ENCODE data around the gene EBF4.
A peak's percentile ranks its signal among the peaks of the same experiment; 100 is the strongest.

The EBF4 gene

DNA sequence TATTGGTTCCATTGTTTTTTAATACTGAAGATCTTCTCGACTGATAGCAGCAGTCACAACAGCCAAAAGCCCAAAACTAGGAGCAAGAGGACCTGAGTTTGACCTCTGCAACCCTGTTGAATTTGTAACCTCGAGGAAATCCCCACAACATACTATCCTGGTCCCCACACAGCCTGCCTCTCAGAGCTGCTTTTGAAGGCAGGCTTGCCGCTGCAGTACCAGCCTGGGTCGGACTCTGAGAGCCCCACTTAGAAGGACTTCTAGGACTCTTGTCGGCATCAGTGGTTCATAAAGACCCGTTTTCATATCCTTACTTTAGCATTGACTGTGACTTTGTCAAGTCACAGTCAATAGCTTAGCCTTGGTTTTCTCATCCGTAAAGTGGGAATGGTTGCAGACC lies 49.3 kb downstream of the EBF4 start:
- FAIRE-seq: no peak
- no peak for DNase-seq (ENCODE audit: insufficient read length, low spot score)

DNA sequence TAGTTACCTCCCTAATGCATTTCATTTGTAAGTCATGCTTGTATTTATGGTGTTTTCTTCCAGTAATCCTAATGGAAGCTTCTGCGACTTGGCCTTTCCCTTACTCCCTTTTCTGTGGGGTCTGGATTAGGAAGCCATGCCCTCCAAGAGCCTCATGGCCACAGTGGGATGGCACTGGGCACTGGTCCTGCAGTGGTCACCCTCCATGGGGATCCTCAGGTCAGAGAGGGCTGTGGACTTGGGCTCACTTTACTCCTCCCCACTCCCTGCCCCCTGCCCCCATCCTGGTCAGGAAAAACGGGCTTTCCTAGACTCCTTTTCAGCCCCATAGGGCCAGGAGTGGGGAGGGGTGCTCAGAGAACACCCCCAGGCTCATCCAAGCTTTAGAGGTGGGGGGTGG lies 49.9 kb downstream of the EBF4 start:
- no peak for FAIRE-seq

DNA sequence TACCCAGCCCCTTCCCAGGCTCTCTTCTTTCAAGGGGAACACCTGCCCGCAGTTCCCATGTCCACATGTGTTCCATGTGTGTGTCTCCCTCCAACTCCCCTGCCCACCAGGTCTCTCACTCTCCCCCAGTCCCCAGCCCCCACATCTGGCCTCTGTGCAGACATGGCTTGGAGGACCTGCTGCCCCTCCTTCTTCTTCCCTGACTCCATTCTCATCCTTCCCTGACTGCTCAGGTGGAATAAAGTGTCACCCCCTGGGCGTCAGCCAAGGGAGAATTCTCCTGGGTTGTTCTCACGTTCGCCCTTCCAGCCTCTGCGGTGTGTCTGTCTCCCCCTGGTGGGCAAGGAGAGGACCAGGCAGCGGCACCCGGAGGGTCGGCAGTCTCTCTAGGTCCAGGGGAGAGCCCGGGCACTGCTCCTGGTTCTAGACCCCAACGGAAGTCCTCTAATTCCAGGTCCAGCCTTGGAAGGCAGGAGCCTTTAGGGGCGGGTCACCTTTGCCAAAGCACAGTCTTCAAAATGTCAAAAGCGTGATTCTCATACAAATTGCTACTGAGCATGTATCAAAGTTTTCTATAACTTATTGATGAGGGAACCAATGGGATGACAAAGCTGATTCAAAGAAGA lies 50.5 kb downstream of the EBF4 start:
- peak; percentile 80 for FAIRE-seq
- DNase-seq (ENCODE audit: insufficient read length, low spot score): peak; percentile 83

More for the DNA sequence above, 49.9 kb downstream of the EBF4 start:
- DNase-seq (ENCODE audit: insufficient read length, low spot score): no peak

DNA sequence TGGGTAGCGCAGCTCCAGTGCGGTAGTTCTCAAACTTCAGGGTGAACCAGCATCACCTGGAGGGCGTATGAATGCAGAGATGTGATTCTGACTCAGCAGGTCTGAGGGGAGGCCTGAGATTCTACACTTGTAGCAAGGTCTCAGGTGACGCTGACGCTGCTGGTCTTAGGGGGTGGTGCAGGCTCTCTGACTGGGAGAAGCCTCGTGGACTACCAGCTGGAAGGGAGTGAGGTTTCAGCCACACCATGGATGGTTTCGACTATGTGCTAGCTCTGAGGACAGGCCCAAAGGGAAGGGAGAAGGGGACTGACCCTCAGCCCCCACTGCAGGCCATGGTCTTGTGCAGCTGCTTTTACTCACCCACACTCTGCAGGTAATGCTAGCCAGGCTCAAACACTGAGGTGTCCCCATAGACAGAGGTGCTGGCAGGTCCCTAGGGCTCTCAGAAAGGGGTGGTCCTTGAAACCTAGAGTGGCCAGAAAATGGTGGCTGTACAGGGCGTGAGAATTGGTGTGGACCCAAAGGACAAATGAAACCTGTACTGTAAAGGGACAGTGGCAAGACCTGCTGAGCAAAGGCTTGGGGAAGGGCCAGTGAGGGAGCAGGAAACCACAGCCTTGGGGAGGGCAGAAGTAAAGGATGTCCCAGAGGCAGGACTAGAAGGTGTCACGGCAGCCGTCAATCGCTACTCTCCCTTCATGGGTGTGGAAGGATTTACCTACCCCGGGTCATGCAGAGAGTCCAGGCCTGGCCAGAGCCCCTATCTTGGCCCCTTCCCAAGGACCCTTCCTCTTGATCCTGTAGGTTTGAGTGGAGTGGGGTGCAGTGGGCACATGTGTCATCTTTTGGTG lies 52.7 kb downstream of the EBF4 start:
- FAIRE-seq: no peak
- DNase-seq (ENCODE audit: insufficient read length, low spot score): no peak

DNA sequence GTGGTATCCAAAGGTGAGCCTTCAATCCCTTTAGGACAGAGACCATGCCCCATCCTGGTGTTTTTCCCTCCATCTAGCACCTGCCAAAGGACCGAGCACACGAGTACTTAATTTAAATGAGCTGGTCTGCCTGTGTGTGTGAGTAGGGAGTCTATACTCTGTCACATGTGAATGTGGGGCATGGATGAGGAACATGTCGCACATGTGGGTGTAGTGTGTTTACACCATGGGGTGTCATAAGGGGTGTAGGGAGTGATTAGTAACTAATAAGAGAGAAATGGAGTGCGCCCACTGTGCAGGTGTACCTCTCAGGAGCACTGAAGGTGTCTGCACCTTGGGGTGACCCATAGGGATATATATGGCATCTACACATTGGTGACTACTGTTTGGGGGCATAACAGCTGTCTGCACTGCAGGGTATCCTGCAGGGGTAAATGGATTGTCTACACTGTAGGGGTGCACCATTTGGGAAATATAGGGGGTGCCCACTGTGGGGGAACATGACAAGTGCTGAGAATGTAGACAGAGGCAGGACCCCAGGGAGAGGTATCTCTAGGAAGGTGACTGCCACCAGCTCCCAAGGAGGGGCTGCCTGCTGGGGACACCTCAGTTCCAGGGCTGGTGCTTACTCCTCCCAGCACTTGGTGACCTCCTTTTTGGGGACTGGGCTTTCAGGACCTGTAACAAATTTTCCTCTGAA lies 53.5 kb downstream of the EBF4 start:
- no peak for FAIRE-seq

DNA sequence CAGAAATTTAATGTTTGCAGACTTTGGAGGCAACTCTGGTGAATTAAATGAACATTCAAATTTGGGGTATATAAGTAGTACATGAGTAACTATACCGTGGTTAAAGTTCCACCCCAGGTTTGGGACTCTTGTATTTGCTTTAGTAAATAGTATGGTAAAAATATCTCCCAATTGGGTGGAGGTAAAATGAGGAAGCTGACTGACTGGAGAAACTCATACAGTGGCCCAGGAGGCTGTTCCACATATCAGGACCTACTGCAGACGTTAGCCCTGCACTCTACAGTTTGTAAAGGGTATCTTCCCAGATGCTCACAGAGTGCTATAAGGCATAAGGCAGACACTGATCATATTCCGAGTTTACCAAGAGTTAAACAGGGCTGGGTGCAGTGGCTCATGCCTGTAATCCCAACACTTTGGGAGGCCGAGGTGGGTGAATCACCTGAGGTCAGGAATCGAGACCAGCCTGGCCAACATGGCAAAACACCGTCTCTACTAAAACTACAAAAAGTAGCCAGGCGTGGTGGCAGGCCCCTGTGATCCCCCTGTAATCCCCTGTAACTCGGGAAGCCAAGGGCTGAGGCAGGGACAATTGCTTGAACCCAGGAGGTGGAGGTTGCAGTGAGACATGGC lies 54.2 kb downstream of the EBF4 start:
- FAIRE-seq (peak; percentile 80), DNase-seq (ENCODE audit: insufficient read length, low spot score) (no peak)

More for the DNA sequence above, 53.5 kb downstream of the EBF4 start:
- DNase-seq (ENCODE audit: insufficient read length, low spot score): no peak

DNA sequence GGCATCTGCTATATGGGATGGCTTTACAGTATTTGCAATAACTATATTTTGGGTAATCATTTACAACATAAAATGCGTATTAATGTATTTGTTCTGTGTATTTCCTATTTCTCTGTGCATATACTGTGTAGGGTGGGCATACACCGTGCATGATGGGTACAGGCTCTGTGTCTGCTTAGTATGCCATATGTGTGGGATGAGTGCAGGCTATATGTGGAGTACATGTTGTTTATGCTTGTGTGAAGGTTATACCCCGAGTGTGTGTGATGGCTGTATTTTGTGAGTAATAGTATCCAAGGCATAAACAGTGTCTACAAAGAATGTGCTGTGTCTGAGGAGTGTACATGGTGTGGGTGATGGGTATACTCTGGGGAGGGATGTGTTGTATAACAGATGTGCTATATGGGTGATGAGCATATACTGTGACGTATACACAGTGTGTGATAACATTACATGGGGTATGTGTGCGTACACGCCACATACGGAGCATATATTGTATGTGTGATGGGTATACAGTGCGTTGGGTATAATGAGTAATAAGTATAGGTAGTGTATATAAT lies 55.2 kb downstream of the EBF4 start:
- DNase-seq (ENCODE audit: insufficient read length, low spot score): no peak

DNA sequence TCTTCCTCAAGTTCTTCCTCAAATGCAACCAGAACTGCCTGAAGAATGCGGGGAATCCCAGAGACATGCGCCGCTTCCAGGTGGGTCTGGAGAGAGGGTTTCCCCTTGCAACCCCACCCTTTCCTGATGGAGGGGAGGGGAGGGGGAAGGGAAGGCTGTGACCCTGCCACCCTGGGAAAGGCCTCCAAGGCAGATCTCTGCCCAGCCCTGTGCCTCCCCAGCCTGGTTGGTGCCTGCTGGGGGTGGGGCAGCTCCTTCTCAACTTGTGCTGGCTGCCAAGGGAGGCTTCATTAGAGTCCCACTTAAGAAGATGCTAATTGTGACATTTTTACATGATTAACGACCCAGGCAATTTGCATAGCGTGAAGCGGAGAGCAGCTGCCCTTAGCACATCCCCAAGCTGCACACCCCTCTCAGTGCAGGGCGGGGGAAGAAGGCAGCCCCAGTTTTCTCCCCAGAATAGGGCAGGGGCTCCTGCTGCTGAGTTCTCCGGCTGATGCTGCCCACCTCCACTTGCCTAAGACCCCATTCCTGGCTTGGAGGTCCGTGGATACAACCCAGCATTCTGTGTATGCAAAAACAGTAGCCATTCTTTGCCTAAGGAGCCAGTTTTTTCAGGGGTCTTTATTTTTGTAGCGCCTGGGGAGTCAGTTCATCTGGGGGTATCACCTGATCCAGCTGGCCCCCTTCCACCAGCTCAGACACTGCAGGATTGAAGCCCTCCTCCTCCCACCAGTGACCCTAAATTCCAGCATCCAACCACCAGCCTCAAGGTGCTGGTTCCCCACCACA lies 56.2 kb downstream of the EBF4 start:
- DNase-seq (ENCODE audit: insufficient read length, low spot score) (no peak), FAIRE-seq (no peak)

More for the DNA sequence above, 55.2 kb downstream of the EBF4 start:
- peak; percentile 85 for FAIRE-seq

DNA sequence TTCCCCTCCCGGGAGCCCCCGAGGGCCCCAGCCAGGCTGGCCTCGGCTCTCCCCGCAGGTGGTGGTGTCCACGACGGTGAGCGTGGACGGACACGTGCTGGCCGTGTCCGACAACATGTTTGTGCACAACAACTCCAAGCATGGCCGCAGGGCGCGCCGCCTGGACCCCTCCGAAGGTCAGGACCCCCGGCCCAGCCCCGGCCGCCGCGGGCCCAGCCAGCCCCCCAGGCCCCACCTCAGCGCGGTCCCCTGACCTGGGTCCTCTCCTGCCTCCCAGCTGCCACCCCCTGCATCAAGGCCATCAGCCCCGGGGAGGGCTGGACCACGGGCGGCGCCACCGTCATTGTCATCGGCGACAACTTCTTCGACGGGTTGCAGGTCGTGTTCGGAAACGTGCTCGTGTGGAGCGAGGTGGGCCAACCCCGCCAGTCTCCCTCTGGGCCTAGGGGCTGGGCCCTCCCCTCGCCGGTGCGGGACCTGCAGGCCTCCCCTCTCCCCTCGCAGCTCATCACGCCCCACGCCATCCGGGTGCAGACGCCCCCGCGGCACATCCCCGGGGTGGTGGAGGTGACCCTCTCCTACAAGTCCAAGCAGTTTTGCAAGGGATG lies 56.9 kb downstream of the EBF4 start:
- FAIRE-seq (no peak), DNase-seq (ENCODE audit: insufficient read length, low spot score) (no peak)

DNA sequence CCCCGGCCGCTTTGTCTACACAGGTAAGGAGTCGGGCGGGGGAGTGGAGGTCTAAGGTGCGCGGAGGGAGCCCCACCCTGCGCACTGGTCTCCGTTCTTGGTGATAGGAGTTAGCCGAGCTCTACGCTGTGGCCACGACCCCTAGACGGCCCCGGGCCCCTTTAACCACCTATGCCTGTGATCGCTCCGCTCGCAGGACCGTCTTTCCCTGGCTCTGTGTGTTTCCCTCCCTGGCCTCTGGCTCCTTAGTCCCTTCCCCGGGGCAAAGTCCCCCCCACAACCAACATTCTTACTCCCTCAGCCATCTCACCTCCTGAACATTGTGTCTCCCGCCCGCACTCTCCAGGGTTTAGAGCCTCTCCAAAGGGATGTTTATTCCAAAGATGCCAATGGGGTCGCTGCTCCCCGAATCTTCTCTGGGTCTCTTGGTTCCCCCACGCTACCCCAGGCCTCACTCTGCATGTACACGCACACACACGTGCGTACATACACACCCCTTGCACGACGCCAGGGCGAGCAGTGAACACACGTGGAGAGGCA lies 57.4 kb downstream of the EBF4 start:
- DNase-seq (ENCODE audit: insufficient read length, low spot score) (no peak), FAIRE-seq (no peak)

DNA sequence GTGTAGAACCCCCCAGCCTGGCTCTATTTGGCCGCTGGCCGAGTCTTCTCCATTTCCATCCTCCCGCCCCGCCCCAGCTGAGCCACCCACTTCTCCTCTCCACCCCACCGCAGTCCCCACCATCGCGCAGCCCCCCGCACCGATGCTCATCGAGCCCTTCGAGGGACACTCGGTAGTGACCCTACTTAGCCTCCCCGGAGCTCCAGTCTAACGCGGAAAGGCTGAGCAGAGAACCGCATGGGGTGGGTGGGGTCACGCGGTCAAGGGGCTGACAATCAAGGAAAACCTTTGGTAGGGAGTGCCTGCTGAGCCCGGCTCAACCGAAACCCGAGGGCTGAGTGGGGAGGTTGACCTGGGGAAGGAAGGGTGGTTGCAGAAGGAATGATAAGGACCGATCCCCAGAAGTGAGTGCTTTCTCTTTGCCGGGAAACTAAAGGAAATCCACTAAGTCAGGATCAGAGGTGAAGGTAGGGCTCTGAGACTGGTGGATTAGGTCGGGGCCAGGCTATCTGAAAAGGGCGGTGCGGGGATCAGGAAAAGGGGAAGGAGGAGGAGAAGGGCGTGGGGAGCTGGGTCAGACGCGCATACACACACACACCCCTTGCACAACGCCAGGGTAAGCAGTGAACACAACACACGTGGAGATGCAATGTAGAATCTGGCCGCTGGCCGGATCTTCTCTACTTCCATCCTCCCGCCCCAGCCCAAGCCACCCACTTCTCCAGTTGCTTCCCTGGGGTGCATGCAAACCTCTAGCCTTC lies 58.1 kb downstream of the EBF4 start:
- DNase-seq (ENCODE audit: insufficient read length, low spot score) (no peak), FAIRE-seq (no peak)

DNA sequence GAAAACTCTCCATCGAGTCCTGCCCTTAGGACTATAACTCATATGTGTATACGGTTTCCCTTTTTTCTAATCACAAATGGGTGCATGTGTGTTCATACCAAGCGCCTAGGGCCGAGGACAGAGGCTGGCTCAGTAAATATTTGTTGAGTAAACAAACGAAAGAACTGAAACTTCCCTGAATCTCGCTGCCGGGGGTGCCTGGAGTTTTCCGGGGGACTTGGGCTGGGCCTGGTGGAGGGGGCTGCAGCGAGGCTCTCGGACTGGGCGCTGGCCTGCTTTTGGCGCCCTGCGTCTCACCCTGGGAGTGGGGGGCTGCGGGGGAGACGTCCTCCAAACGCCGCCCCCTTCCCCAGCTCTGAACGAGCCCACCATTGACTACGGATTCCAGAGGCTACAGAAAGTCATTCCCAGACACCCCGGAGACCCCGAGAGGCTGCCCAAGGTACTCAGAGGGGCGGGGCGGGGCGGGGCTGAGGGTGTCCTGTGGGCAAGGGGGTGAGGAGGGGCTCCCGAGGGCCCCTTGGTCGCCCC lies 58.8 kb downstream of the EBF4 start:
- DNase-seq (ENCODE audit: insufficient read length, low spot score): no peak

DNA sequence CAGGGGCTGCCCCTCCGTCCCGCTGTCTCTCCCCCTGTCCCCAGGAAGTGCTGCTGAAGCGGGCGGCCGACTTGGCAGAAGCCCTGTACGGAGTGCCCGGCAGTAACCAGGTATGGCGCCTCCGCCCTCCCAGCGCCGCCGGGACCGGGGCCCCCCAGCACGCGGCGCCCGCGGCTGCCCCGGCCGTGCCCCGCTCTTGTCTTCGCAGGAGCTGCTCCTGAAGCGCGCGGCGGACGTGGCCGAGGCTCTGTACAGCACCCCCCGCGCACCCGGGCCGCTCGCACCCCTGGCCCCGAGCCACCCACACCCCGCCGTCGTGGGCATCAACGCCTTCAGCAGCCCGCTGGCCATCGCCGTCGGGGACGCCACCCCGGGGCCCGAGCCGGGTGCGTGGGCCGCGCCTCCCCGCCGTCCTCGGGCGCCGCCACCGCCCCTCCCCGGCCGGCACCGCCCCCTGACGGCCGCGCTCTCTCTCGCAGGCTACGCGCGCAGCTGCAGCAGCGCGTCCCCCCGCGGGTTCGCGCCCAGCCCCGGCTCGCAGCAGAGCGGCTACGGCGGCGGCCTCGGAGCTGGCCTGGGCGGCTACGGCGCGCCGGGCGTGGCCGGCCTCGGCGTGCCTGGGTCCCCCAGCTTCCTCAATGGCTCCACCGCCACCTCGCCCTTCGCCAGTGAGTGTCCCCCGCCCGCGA lies 59.4 kb downstream of the EBF4 start:
- no peak for FAIRE-seq
- DNase-seq (ENCODE audit: insufficient read length, low spot score): no peak

More for the DNA sequence above, 58.8 kb downstream of the EBF4 start:
- no peak for FAIRE-seq

DNA sequence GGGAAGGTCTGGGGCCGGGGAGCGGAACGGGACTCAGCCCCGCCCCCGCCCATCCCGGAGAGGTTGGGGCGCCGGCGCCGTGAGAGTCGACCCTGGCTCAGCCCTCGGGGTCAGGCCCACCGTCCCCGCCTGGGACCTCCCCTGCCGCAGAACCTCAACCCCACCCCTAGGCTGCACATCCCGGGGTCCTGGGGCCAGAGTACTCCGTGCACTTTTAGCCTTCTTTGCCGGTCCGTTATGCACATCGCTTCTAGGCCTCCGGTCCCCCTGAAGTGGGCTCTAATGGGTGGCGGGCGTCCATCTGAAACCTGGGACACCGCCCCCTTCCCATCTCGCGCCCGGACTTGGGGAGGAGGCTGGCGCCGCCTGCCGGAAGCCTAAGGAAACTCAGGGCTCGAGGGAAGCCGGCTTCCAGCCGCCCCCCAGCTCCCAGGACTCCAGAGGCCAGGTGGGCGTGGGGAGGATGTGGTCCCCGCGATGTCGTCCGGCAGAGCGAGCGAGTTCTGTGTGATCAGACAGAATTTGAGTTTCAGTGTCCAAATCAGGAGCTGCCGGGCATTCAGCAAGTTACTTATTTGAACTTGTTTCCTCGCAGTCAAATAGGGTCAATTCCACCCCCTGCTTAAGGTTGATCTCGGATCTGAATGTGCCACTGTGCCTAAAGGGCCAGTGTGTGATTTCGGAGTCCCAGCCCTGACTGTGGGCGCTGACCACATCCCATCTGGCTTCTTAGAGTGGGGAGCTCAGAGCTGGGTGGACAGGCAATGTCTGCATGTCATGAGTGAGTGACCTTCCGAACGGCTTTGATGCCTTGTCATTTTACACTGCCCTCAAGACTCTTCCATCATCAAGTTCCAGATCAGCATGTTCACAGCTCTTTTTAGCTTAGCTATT lies 60.2 kb downstream of the EBF4 start:
- FAIRE-seq (no peak), DNase-seq (ENCODE audit: insufficient read length, low spot score) (no peak)

DNA sequence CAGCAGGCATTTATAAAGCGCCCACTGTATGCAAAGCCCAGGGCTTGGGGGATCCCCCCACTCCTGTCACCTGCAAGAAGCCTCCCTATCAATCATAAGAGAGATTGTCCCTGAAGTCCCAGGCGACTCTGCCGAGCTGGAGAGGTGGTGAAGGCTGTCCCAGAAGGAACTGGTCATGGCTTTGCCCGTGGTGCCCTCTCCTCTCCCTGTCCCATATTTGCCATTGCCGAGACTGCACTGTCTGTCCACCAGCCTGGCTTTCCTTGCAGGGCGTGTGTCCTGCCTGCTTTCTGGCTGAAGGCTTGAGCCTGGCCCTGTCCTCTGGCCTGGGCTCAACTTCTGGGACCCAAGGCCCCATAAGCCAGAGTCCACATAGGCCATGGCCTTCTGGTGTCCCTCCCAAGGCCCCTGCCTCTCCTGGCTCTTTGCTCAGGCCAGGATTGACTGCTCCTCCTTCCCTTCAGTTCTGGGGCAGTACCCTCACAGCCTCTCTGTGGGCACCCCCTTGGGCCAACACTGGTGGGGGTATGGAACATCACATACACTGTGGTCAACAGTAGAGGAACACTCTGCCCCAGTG lies 61.0 kb downstream of the EBF4 start:
- DNase-seq (ENCODE audit: insufficient read length, low spot score) (no peak), FAIRE-seq (no peak)

DNA sequence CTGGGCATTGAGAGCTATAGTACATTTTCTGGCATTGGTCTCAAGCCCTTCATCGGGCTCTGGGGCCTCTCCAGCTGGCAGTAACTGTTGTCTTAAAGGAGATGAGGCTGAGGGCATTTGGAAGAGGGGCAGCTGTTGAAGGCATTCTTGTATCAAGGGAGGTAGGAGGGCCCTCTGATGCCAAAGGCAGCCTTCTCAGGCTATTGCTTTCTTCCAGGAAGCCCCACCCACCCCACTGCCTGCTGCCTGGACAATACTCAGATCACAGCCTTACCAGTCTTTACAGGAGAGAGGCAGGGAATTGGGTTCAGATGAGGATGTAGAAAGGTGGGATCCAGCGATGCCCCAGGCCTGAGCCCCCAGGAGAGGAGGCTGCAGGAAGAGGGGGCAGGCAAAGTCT lies 61.8 kb downstream of the EBF4 start:
- DNase-seq (ENCODE audit: insufficient read length, low spot score): no peak
- FAIRE-seq: no peak
